ENCODE data around the gene KRT4.

Gene KRT4

GRCh38 chr12:52787324-52788191 is 26.4 kb downstream of the KRT4 start:
- Mint-ChIP-seq H3K27me3 (peaks cover 40% of the 10 kb centered on the region), H3K9me3 (peaks cover 3% of the 10 kb centered on the region), H3K36me3 (no peaks in the 10 kb centered on the region), H3K4me3 (no peak overlapping the region), H3K4me1 (peaks cover 8% of the 10 kb centered on the region), H3K27ac (no peak overlapping the region)
- no peak for ATAC-seq

GRCh38 chr12:52784909-52785308 is 29.0 kb downstream of the KRT4 start:
- ATAC-seq: no peak
- Mint-ChIP-seq H3K9me3 (peaks cover 3% of the 10 kb centered on the region), H3K36me3 (no peaks in the 10 kb centered on the region), H3K4me3 (no peak overlapping the region), H3K27me3 (peaks cover 31% of the 10 kb centered on the region), H3K4me1 (no peaks in the 10 kb centered on the region), H3K27ac (no peak overlapping the region)

- Mint-ChIP-seq H3K27ac (no peak overlapping the region), H3K4me1 (no peaks in the 10 kb centered on the region), H3K36me3 (no peaks in the 10 kb centered on the region), H3K9me3 (peaks cover 3% of the 10 kb centered on the region), H3K4me3 (no peak overlapping the region), H3K27me3 (peaks cover 26% of the 10 kb centered on the region)
- no peak for ATAC-seq
Observed at GRCh38 chr12:52783563-52784316, 30.2 kb downstream of the KRT4 start.

- ATAC-seq: no peak
- H3K9me3 Mint-ChIP-seq: peaks cover 3% of the 10 kb centered on the region
- no peak overlapping the region for H3K4me3 Mint-ChIP-seq
- no peaks in the 10 kb centered on the region for H3K4me1 Mint-ChIP-seq
- no peak overlapping the region for H3K27ac Mint-ChIP-seq
- H3K27me3 Mint-ChIP-seq: peaks cover 23% of the 10 kb centered on the region
- no peaks in the 10 kb centered on the region for H3K36me3 Mint-ChIP-seq
Observed at GRCh38 chr12:52782502-52782901, 31.4 kb downstream of the KRT4 start.

- Mint-ChIP-seq H3K36me3 (no peaks in the 10 kb centered on the region), H3K27me3 (peaks cover 33% of the 10 kb centered on the region), H3K4me3 (no peak overlapping the region), H3K9me3 (peaks cover 3% of the 10 kb centered on the region), H3K27ac (no peak overlapping the region), H3K4me1 (no peaks in the 10 kb centered on the region)
- no peak for ATAC-seq
Observed at GRCh38 chr12:52781399-52782082, 32.4 kb downstream of the KRT4 start.

GRCh38 chr12:52779914-52780313 is 34.0 kb downstream of the KRT4 start:
- Mint-ChIP-seq H3K27me3 (peaks cover 45% of the 10 kb centered on the region), H3K4me1 (no peaks in the 10 kb centered on the region), H3K4me3 (no peak overlapping the region), H3K36me3 (no peaks in the 10 kb centered on the region), H3K9me3 (no peaks in the 10 kb centered on the region), H3K27ac (no peak overlapping the region)
- no peak for ATAC-seq

GRCh38 chr12:52778833-52779232 is 35.1 kb downstream of the KRT4 start:
- no peaks in the 10 kb centered on the region for H3K4me1 Mint-ChIP-seq
- no peak overlapping the region for H3K4me3 Mint-ChIP-seq
- H3K9me3 Mint-ChIP-seq: no peaks in the 10 kb centered on the region
- ATAC-seq: no peak
- H3K27me3 Mint-ChIP-seq: peaks cover 39% of the 10 kb centered on the region
- no peak overlapping the region for H3K27ac Mint-ChIP-seq
- no peaks in the 10 kb centered on the region for H3K36me3 Mint-ChIP-seq

- peaks cover 35% of the 10 kb centered on the region for H3K27me3 Mint-ChIP-seq
- H3K27ac Mint-ChIP-seq: no peak overlapping the region
- H3K9me3 Mint-ChIP-seq: no peaks in the 10 kb centered on the region
- H3K36me3 Mint-ChIP-seq: no peaks in the 10 kb centered on the region
- ATAC-seq: no peak
- no peaks in the 10 kb centered on the region for H3K4me1 Mint-ChIP-seq
- H3K4me3 Mint-ChIP-seq: no peak overlapping the region
Observed at GRCh38 chr12:52777566-52777965, 36.4 kb downstream of the KRT4 start.

GRCh38 chr12:52776913-52777395 is 37.0 kb downstream of the KRT4 start, which contains the start of gene KRT76:
Gene KRT76, minus strand, starts transcription at chr12:52777345. Its CDS starts 54 bp downstream, at chr12:52777291.
- no peaks in the 10 kb centered on the region for H3K9me3 Mint-ChIP-seq
- peaks cover 35% of the 10 kb centered on the region for H3K27me3 Mint-ChIP-seq
- no peak within 1 kb of the TSS for H3K4me3 Mint-ChIP-seq
- no peaks in the 10 kb centered on the region for H3K36me3 Mint-ChIP-seq
- ATAC-seq: no peak
- H3K4me1 Mint-ChIP-seq: no peaks in the 10 kb centered on the region
- no peak within 1 kb of the TSS for H3K27ac Mint-ChIP-seq

GRCh38 chr12:52776435-52776834 is 37.5 kb downstream of the KRT4 start:
- H3K27me3 Mint-ChIP-seq: peaks cover 35% of the 10 kb centered on the region

GRCh38 chr12:52774629-52775250 is 39.2 kb downstream of the KRT4 start:
- H3K4me3 Mint-ChIP-seq: no peak overlapping the region
- peaks cover 40% of the 10 kb centered on the region for H3K27me3 Mint-ChIP-seq
- no peak for ATAC-seq
- no peak overlapping the region for H3K27ac Mint-ChIP-seq
- H3K9me3 Mint-ChIP-seq: no peaks in the 10 kb centered on the region
- H3K4me1 Mint-ChIP-seq: no peaks in the 10 kb centered on the region
- H3K36me3 Mint-ChIP-seq: no peaks in the 10 kb centered on the region

More at GRCh38 chr12:52776435-52776834, 37.5 kb downstream of the KRT4 start:
- Mint-ChIP-seq H3K27ac (no peak overlapping the region), H3K4me3 (no peak overlapping the region), H3K9me3 (no peaks in the 10 kb centered on the region), H3K4me1 (no peaks in the 10 kb centered on the region), H3K36me3 (no peaks in the 10 kb centered on the region)
- ATAC-seq: no peak

- H3K4me1 Mint-ChIP-seq: no peaks in the 10 kb centered on the region
- no peak overlapping the region for H3K27ac Mint-ChIP-seq
- no peaks in the 10 kb centered on the region for H3K9me3 Mint-ChIP-seq
- no peaks in the 10 kb centered on the region for H3K36me3 Mint-ChIP-seq
- no peak overlapping the region for H3K4me3 Mint-ChIP-seq
- ATAC-seq: no peak
- H3K27me3 Mint-ChIP-seq: peaks cover 46% of the 10 kb centered on the region
Observed at GRCh38 chr12:52772772-52773171, 41.1 kb downstream of the KRT4 start.

GRCh38 chr12:52772188-52772587 is 41.7 kb downstream of the KRT4 start:
- Mint-ChIP-seq H3K27ac (no peak overlapping the region), H3K27me3 (peaks cover 46% of the 10 kb centered on the region), H3K36me3 (no peaks in the 10 kb centered on the region), H3K4me3 (no peak overlapping the region), H3K4me1 (no peaks in the 10 kb centered on the region), H3K9me3 (no peaks in the 10 kb centered on the region)
- no peak for ATAC-seq

GRCh38 chr12:52771505-52771904 is 42.4 kb downstream of the KRT4 start:
- ATAC-seq: no peak
- no peaks in the 10 kb centered on the region for H3K9me3 Mint-ChIP-seq
- H3K27ac Mint-ChIP-seq: no peak overlapping the region
- no peaks in the 10 kb centered on the region for H3K36me3 Mint-ChIP-seq
- no peak overlapping the region for H3K4me3 Mint-ChIP-seq
- peaks cover 42% of the 10 kb centered on the region for H3K27me3 Mint-ChIP-seq
- H3K4me1 Mint-ChIP-seq: no peaks in the 10 kb centered on the region

- Mint-ChIP-seq H3K4me3 (no peak overlapping the region), H3K27me3 (peaks cover 43% of the 10 kb centered on the region)
Observed at GRCh38 chr12:52771088-52771487, 42.8 kb downstream of the KRT4 start.

More at GRCh38 chr12:52771088-52771487, 42.8 kb downstream of the KRT4 start:
- H3K36me3 Mint-ChIP-seq: no peaks in the 10 kb centered on the region
- no peak overlapping the region for H3K27ac Mint-ChIP-seq
- H3K4me1 Mint-ChIP-seq: no peaks in the 10 kb centered on the region
- no peaks in the 10 kb centered on the region for H3K9me3 Mint-ChIP-seq
- ATAC-seq: no peak

Measured in stimulated activated memory B cell treated with anti-CD40 and anti-IgM and Interleukin-4, amounts not matched to agents 10 μg/mL and 1 μg/mL and 100 μg/mL, for 72 hours (primary cell).